Lower leg skin (tissue), 3 donors: Measurements from ENCODE around the gene PABPC1L2B.
"Not testable (repeated sequence)": the region's sequence is repeated elsewhere in the genome, so short reads cannot be mapped to it uniquely, and the experiment has no call there.

Experiments
- POLR2A ChIP-seq, 2 donors: fragments of 450-650 bp; IDR thresholded peaks; one replicate each; pipeline ENCODE4 v1.6.1; 2016 to 2017; ENCODE audit warnings: antibody characterized with exemption in 2 of 2, mild to moderate bottlenecking in 1 of 2, moderate library complexity in 1 of 2
- TF ChIP-seq, protein P1 (sequence below), 3 donors: fragments of 450-650 bp; IDR thresholded peaks; one replicate each; pipeline ENCODE4 v1.5.1; 2016; ENCODE audit warnings: antibody characterized with exemption in 3 of 3, mild to moderate bottlenecking in 3 of 3, moderate library complexity in 2 of 3

DNA sequence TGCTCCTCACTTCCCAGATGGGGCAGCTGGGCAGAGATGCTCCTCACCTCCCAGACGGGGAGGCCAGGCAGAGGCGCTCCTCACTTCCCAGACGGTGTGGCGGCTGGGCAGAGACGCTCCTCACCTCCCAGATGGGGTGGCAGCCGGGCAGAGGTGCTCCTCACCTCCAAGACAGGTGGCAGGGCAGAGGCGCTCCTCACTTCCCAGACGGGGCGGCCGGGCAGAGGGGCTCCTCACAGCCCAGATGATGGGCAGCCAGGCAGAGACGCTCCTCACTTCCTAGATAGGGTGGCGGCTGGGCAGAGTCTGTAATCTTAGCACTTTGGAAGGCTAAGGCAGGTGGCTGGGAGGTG is 19.3 kb downstream of the PABPC1L2B start:
- TF ChIP-seq, protein P1, sequence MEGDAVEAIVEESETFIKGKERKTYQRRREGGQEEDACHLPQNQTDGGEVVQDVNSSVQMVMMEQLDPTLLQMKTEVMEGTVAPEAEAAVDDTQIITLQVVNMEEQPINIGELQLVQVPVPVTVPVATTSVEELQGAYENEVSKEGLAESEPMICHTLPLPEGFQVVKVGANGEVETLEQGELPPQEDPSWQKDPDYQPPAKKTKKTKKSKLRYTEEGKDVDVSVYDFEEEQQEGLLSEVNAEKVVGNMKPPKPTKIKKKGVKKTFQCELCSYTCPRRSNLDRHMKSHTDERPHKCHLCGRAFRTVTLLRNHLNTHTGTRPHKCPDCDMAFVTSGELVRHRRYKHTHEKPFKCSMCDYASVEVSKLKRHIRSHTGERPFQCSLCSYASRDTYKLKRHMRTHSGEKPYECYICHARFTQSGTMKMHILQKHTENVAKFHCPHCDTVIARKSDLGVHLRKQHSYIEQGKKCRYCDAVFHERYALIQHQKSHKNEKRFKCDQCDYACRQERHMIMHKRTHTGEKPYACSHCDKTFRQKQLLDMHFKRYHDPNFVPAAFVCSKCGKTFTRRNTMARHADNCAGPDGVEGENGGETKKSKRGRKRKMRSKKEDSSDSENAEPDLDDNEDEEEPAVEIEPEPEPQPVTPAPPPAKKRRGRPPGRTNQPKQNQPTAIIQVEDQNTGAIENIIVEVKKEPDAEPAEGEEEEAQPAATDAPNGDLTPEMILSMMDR (IDR thresholded peaks at IDR 0.05), result not testable (repeated sequence)
- not testable (repeated sequence) for TF ChIP-seq POLR2A (IDR thresholded peaks at IDR 0.05)
